GM19193 (cell line): ENCODE measurements around the gene LAMA2.

ENCODE experiments used
- POLR2A ChIP-seq: IDR thresholded peaks from 4 replicates; pipeline ENCODE4 v1.6.1; 2011; ENCODE audit not compliant: insufficient read depth, insufficient read length; ENCODE audit errors: extremely low read depth

Gene LAMA2

DNA sequence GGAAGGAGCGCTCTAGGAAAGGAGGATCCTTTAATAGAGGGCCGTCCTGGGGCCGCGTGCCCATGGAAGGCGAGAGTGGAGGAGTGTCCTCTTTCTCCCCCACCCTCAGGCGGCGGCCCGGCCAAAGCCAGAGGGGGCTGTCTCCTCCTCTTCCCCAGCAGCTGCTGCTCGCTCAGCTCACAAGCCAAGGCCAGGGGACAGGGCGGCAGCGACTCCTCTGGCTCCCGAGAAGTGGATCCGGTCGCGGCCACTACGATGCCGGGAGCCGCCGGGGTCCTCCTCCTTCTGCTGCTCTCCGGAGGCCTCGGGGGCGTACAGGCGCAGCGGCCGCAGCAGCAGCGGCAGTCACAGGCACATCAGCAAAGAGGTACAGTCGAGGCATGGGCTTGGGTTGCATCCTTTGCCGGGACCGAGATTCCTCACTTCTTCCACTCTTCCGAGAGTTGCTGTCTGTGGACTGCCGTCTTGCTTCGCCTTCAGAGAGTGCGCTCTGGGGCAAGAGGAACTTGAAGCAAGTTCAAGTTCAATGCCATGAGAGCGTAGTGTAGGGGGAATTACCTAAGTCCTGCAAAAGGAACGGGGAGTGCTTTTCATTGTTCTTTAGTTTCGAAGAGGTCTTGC, at the start of gene LAMA2:
Gene LAMA2, plus strand, starts transcription at position 148 of the 621 bp plus-strand sequence. Its CDS starts 108 bp downstream, at position 256.
- no peak for TF ChIP-seq POLR2A

GRCh38 chr6:128836761-128837160, 46.2 kb upstream of the LAMA2 start:
- TF ChIP-seq POLR2A, result no peak

- TF ChIP-seq POLR2A, result no peak
These were observed 41.4 kb upstream of the LAMA2 start for GRCh38 chr6:128841518-128841917.

DNA sequence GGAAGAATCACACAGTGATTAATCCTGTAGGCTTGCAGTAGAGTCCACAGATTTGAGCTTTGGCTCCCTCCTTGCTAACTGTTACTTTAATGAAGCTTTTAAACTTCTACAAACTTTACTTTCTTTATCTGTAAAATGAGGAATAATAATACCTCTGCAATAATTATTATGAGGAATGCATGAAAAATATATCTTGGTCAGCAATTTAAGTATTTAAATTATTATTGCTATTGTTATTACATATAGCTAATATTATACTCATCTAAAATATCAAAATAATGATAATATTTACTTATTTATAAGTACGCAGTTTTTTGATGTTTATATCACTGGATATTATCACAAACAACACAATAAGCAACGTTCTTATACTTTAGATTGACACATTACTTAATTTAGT, 38.3 kb upstream of the LAMA2 start:
- no peak for TF ChIP-seq POLR2A

GRCh38 chr6:128847431-128848210, 35.3 kb upstream of the LAMA2 start:
- TF ChIP-seq POLR2A, result no peak

GRCh38 chr6:128848212-128848935, 34.6 kb upstream of the LAMA2 start:
- no peak for TF ChIP-seq POLR2A

- TF ChIP-seq POLR2A, result no peak
These were observed 27.3 kb upstream of the LAMA2 start for GRCh38 chr6:128855581-128856085.

GRCh38 chr6:128857806-128858205, 25.1 kb upstream of the LAMA2 start:
- TF ChIP-seq POLR2A, result no peak

GRCh38 chr6:128860782-128861181, 22.2 kb upstream of the LAMA2 start:
- no peak for TF ChIP-seq POLR2A

GRCh38 chr6:128863983-128864382, 19.0 kb upstream of the LAMA2 start:
- no peak for TF ChIP-seq POLR2A

DNA sequence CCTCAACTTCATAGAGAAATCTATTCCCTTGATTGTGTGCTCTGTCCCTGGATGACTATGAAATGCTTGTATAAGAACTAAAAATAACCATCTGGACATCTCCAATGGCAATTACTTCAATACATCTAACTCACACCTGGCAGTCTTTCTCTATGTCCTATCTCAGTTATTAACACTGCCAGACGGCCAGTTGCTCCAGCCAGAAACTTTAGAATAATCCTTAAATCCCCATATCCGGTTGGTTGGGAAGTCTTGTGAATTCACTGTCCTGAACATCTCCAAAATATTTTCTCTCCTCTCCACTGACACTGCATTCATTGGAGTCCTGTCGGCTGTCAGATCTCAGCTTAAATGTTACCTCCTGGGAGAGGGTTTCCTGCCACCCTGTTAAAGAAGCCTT, 12.2 kb upstream of the LAMA2 start:
- no peak for TF ChIP-seq POLR2A

- no peak for TF ChIP-seq POLR2A
These were observed 8.1 kb upstream of the LAMA2 start for GRCh38 chr6:128874863-128875262.

- TF ChIP-seq POLR2A, result no peak
These were observed 378 bp upstream of the LAMA2 start for GRCh38 chr6:128882560-128882959.

DNA sequence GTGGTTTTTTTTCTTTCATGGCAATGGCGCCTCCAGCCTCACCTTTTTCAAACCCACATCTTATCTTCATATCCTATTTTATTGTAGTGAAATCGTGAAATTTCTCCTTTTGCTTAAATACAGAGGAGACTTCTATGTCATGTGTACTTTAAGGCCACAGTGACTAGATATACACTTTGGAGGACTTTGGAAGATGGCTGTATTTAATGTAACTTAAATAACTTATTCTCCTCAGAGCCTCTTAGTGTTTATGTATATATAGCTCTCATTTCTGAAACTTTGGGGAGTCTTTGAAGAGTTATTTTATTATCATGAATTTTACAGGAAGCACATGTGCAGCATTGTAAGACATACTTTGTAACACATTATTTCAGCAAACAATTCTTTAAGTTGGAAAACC, 968 bp downstream of the LAMA2 start:
- TF ChIP-seq POLR2A, result no peak

DNA sequence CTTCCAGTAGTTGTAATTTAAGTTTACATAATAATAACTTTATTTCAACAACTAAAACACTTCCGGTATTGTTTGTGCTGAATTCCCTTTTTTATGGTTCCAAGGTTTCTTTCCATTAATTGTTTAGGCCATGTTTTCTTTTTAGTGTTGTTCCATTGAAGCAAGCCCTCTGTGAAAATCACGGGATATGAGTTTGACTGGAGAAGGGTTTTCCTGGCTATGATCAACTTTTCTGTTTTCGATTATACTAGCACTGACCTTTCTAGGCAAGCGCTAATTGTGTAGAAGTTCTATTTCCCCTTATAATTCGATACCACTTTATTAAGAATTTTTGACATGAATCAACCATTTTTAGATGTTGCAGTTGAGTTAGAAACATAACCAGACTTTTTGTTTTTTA, 2.4 kb downstream of the LAMA2 start:
- no peak for TF ChIP-seq POLR2A

DNA sequence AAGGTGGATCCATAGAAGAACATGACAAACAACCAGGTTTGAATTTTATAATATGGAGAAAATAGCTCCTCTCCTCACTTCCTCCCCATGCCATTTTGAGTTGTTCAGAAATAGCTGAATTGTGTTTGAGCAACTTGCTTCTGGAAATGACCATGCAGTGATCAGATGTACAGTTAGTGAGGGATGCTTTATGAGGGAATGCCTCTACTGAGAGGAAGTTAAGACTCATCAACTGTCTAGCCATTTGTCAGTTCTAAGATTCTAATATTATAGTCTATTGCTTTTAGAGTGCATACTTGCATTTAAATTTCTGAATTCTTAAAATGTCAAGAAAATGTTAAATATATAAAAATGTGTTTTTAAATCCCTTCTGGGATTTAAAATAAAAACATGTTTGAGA, 3.8 kb downstream of the LAMA2 start:
- TF ChIP-seq POLR2A, result no peak

GRCh38 chr6:128888444-128889175, 5.7 kb downstream of the LAMA2 start:
- no peak for TF ChIP-seq POLR2A
